Measurements from ENCODE around the gene MCRIP1. TPM values are rescaled to one million over a fixed set of nuclear protein-coding genes. Genes with fewer than 3 reads are reported as not detected.
A peak's percentile ranks its signal among the peaks of the same experiment; 100 is the strongest.

Gene MCRIP1
- total and polyA plus RNA-seq, 2 of the 8 experiments (the other 6 are each of a cell fraction or from before 2014, with no cell fraction given) = 103 to 151 TPM

DNA sequence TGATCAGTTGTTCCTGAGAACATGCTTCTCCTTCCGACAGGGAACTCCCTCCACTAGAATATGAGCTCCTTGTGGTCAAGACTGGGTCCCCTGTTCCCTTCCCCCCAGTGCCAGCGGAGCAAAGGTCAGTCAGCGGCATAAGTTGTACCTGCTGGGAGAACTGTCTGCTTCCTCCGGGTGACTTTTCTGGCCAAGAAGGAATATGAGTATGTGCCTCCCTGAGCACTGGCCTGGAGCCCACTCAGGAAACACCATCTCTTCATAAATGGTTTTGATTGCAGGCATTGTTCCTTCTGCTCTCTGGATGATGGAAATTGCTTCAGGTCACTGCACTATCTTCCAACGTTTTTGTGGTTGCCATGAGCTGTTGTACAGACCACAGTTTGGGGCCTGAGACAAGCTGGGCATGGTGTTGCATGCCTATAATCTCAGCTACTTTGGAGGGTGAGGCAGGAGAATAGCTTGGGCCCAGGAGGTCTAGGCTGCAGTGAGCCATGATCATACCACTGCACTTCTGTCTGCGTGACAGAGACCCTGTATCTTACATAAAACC, 30.1 kb upstream of the MCRIP1 start:
- peaks cover 5 to 28% (median 9%) of the 10 kb centered on the region in 4 experiments; a peak in 6 of 8 replicates for H3K36me3 ChIP-seq (ENCODE audit: control insufficient read depth in 2 of 4, insufficient read depth in 4 of 4, low read length in 3 of 4)
- peaks cover 8% of the 10 kb centered on the region for H3K23me2 ChIP-seq (ENCODE audit: low read depth, low read length)
- H3K27me3 ChIP-seq (replicated peaks in 1 of 4; ENCODE audit: control insufficient read depth in 3 of 4, extremely low read depth in 1 of 4, insufficient read depth in 3 of 4, low read length in 3 of 4) = no peaks in the 10 kb centered on the region
- no peak overlapping the region for H3K27ac ChIP-seq (ENCODE audit: low read depth, low read length)
- peaks cover 13 to 47% of the 10 kb centered on the region in 2 experiments for H3K79me2 ChIP-seq (ENCODE audit: control insufficient read depth in 1 of 2, insufficient read depth in 2 of 2, low read length in 2 of 2)
- FAIRE-seq (no peak), DNase-seq (ENCODE audit: low read depth in 1 of 2, low spot score in 2 of 2) (no peak)
- no peak overlapping the region for H3K18ac ChIP-seq (ENCODE audit: extremely low read depth, low read length)
- H3K56ac ChIP-seq (replicated peaks; ENCODE audit: insufficient read length, low read depth, low read length) = no peak overlapping the region
- H2BK120ac ChIP-seq (replicated peaks; ENCODE audit: low read depth, low read length) = no peak overlapping the region
- no peaks in the 10 kb centered on the region for H3K9me3 ChIP-seq (ENCODE audit: insufficient read depth in 2 of 2, low read depth in 1 of 2, low read length in 1 of 2)
- H3K4me1 ChIP-seq (replicated peaks in 1 of 4; ENCODE audit: control insufficient read depth in 3 of 4, insufficient read depth in 4 of 4, low read length in 3 of 4) = peaks cover 0 to 19% (median 12%) of the 10 kb centered on the region in 4 experiments; a peak in 6 of 7 replicates
- H3K4me2 ChIP-seq (ENCODE audit: insufficient read depth in 1 of 2, low read depth in 2 of 2, low read length in 2 of 2) = no peak overlapping the region; a peak in 1 of 4 replicates
- H2BK12ac ChIP-seq (ENCODE audit: low read depth, low read length) = no peak overlapping the region
- H4K20me1 ChIP-seq (replicated peaks in 1 of 2; ENCODE audit: control insufficient read depth in 1 of 2, insufficient read depth in 2 of 2, low read length in 2 of 2) = peaks cover 13 to 39% of the 10 kb centered on the region in 2 experiments
- CTCF ChIA-PET (ENCODE audit: partially characterized antibody) = interaction anchor here (0.7 to 1.9 kb wide), 5 partner anchors 56 to 167 kb away, joined by 3 to 4 read pairs (median 3); no protein-coding TSS in a partner anchor
- WGBS, 2 experiments (ENCODE audit: extremely low coverage in 1 of 2, insufficient coverage in 1 of 2, insufficient read length in 1 of 2, insufficient replicate concordance in 2 of 2, low coverage in 1 of 2, low lambda C conversion rate in 2 of 2, missing lambda C conversion rate in 1 of 2) = 82% methylated on average over 6 of the region's 6 CpGs; no CpG with 5 or more reads in 1 of the 2 experiments
- H4K91ac ChIP-seq (replicated peaks; ENCODE audit: insufficient read length, low read length) = no peak overlapping the region
- no peak overlapping the region for H2AFZ ChIP-seq (ENCODE audit: low read length)
- no peak overlapping the region; the same call in 1 of the 2 replicates for H2BK15ac ChIP-seq (ENCODE audit: low read length)
- no peak overlapping the region for H3K4ac ChIP-seq (replicated peaks; ENCODE audit: insufficient read length, low read depth, low read length)
- no peak overlapping the region for H3K4me3 ChIP-seq (ENCODE audit: extremely low read depth in 1 of 4, insufficient read depth in 2 of 4, low read depth in 3 of 4, low read length in 4 of 4)
- no peak overlapping the region for H3K14ac ChIP-seq (ENCODE audit: insufficient read length)
- peak overlapping the region; percentile 22; the same call in 1 of the 2 replicates for H4K8ac ChIP-seq (ENCODE audit: extremely low read depth, insufficient read depth, low read length)
- no peak overlapping the region for H4K5ac ChIP-seq (ENCODE audit: insufficient read length, low read depth, low read length)
- H2AK5ac ChIP-seq (ENCODE audit: low read depth, low read length) = no peak overlapping the region
- H3K23ac ChIP-seq (ENCODE audit: insufficient read length) = no peak overlapping the region
- no peak overlapping the region for H3K9ac ChIP-seq (replicated peaks in 1 of 4; ENCODE audit: extremely low read depth in 1 of 4, low read depth in 3 of 4, low read length in 3 of 4)
- H2BK5ac ChIP-seq (ENCODE audit: low read depth, low read length) = no peak overlapping the region
- H3K79me1 ChIP-seq (ENCODE audit: low read depth, low read length) = peaks cover 11% of the 10 kb centered on the region
- H2BK20ac ChIP-seq (ENCODE audit: low read length) = no peak overlapping the region
- POLR2A ChIA-PET (ENCODE audit: partially characterized antibody) = interaction anchor here (0.6 to 3.4 kb wide), 12 partner anchors 9 to 304 kb away, joined by 3 to 18 read pairs (median 4); partner anchors contain the start of genes CCDC137, MCRIP1 and OXLD1
- TF ChIP-seq CBX8 (IDR thresholded peaks at IDR 0.05; ENCODE audit: borderline replicate concordance, low read depth, low read length) (no peak), SRF (IDR thresholded peaks at IDR 0.05; ENCODE audit: low read depth, low read length) (no peak), KDM1A (IDR thresholded peaks at IDR 0.05; ENCODE audit: borderline replicate concordance, low read length) (no peak), NANOG (IDR thresholded peaks at IDR 0.05; ENCODE audit: insufficient read depth, low read depth, low read length, poor library complexity, severe bottlenecking) (no peak), RNF2 (IDR thresholded peaks at IDR 0.05; ENCODE audit: borderline replicate concordance, low read depth, low read length, missing control alignments, poor library complexity, severe bottlenecking) (no peak), TBP (IDR thresholded peaks at IDR 0.05; ENCODE audit: low read depth, low read length) (no peak), POLR2AphosphoS5 (IDR thresholded peaks at IDR 0.05; ENCODE audit: low read depth, low read length) (no peak), CHD1 (IDR thresholded peaks at IDR 0.05; ENCODE audit: low read depth, low read length) (no peak), NRF1 (IDR thresholded peaks at IDR 0.05; ENCODE audit: low read depth, low read length) (no peak), SP4 (IDR thresholded peaks at IDR 0.05; ENCODE audit: low read length) (no peak)

Data from H1 (cell line).